Measurements from ENCODE around the gene SLC35G4. TPM values are rescaled to one million over a fixed set of nuclear protein-coding genes. Genes with fewer than 3 reads are reported as not detected.

The SLC35G4 gene
- polyA plus RNA-seq, 2 donors = not detected

GRCh38 chr18:11577271-11578112 is 31.9 kb upstream of the SLC35G4 start:
- Histone ChIP-seq H3K27me3 (ENCODE audit: control insufficient read depth in 1 of 2, insufficient read depth in 2 of 2, low read length in 2 of 2) (no peaks in the 10 kb centered on the region), H3K9me3 (ENCODE audit: control insufficient read depth in 2 of 2, insufficient read depth in 1 of 2, low read depth in 1 of 2, low read length in 1 of 2) (no peaks in the 10 kb centered on the region), H3K27ac (ENCODE audit: low read depth in 2 of 2, low read length in 1 of 2) (no peak overlapping the region), H3K36me3 (ENCODE audit: control insufficient read depth in 2 of 2, insufficient read depth in 2 of 2, low read length in 1 of 2) (no peaks in the 10 kb centered on the region), H3K4me3 (ENCODE audit: low read depth in 1 of 2, low read length in 2 of 2) (no peak overlapping the region), H3K4me1 (ENCODE audit: control insufficient read depth in 2 of 2, insufficient read depth in 2 of 2, low read length in 1 of 2) (no peaks in the 10 kb centered on the region)
- 58 to 60% methylated on average over 7 of the region's 7 CpGs for WGBS, 2 donors

DNA sequence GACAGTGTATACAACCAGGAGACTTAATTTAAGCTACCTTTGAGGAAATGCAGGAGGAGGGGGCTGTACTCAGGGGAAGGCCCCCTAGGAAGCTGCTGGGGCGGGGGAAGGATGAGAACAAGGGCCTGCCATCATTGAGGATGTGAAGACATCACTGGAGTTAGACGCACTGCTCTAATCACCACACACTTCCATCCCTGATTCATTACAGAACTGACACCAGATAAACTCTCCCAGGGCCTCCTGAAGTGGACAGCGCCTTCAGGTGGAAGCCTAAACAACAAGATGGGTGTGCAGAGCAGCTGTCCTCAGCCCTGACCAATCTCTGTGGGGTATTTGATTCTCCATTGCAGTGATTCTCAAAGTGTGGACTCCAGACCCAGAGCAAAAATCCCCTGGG is 30.6 kb upstream of the SLC35G4 start:
- H3K36me3 ChIP-seq (ENCODE audit: control insufficient read depth in 2 of 2, insufficient read depth in 2 of 2, low read length in 1 of 2) = no peaks in the 10 kb centered on the region
- H3K27me3 ChIP-seq (ENCODE audit: control insufficient read depth in 1 of 2, insufficient read depth in 2 of 2, low read length in 2 of 2) = no peaks in the 10 kb centered on the region
- no peaks in the 10 kb centered on the region for H3K4me1 ChIP-seq (ENCODE audit: control insufficient read depth in 2 of 2, insufficient read depth in 2 of 2, low read length in 1 of 2)
- no peak overlapping the region for H3K4me3 ChIP-seq (ENCODE audit: low read depth in 1 of 2, low read length in 2 of 2)
- H3K9me3 ChIP-seq (ENCODE audit: control insufficient read depth in 2 of 2, insufficient read depth in 1 of 2, low read depth in 1 of 2, low read length in 1 of 2) = no peaks in the 10 kb centered on the region
- WGBS, 2 donors = 74 to 80% methylated on average over 3 of the region's 3 CpGs
- H3K27ac ChIP-seq (ENCODE audit: low read depth in 2 of 2, low read length in 1 of 2) = no peak overlapping the region

- Histone ChIP-seq H3K4me1 (ENCODE audit: control insufficient read depth in 2 of 2, insufficient read depth in 2 of 2, low read length in 1 of 2) (no peaks in the 10 kb centered on the region), H3K4me3 (ENCODE audit: low read depth in 1 of 2, low read length in 2 of 2) (no peak overlapping the region), H3K27me3 (ENCODE audit: control insufficient read depth in 1 of 2, insufficient read depth in 2 of 2, low read length in 2 of 2) (no peaks in the 10 kb centered on the region), H3K27ac (ENCODE audit: low read depth in 2 of 2, low read length in 1 of 2) (no peak overlapping the region), H3K9me3 (ENCODE audit: control insufficient read depth in 2 of 2, insufficient read depth in 1 of 2, low read depth in 1 of 2, low read length in 1 of 2) (no peaks in the 10 kb centered on the region), H3K36me3 (ENCODE audit: control insufficient read depth in 2 of 2, insufficient read depth in 2 of 2, low read length in 1 of 2) (no peaks in the 10 kb centered on the region)
- WGBS, 2 donors = 91 to 95% methylated on average over 15 of the region's 15 CpGs
These were observed 29.5 kb upstream of the SLC35G4 start for GRCh38 chr18:11579916-11580315.

DNA sequence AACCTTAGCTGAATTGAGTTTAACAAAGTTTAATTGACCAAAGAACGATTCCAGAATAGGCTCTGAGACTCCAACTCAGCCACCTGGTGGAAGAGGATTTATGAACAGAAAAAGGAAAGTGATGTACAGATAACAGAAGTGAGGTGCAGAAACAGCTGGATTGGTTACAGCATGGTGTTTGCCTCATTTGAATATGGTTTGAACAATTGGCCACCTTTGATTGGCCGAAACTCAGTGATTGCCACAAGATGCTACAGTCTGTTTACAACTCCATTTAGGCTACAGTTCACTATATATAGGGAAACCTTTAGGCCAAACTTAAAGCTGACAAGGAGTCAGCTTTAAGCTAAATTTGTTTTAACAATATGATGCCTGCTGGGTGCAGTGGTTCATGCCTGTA is 28.1 kb upstream of the SLC35G4 start:
- H3K27ac ChIP-seq (ENCODE audit: low read depth in 2 of 2, low read length in 1 of 2) = no peak overlapping the region
- 67 to 79% methylated on average over 2 of the region's 2 CpGs for WGBS, 2 donors
- no peaks in the 10 kb centered on the region for H3K9me3 ChIP-seq (ENCODE audit: control insufficient read depth in 2 of 2, insufficient read depth in 1 of 2, low read depth in 1 of 2, low read length in 1 of 2)

GRCh38 chr18:11585596-11585995 is 23.8 kb upstream of the SLC35G4 start:
- Histone ChIP-seq H3K9me3 (ENCODE audit: control insufficient read depth in 2 of 2, insufficient read depth in 1 of 2, low read depth in 1 of 2, low read length in 1 of 2) (no peaks in the 10 kb centered on the region), H3K36me3 (ENCODE audit: control insufficient read depth in 2 of 2, insufficient read depth in 2 of 2, low read length in 1 of 2) (no peaks in the 10 kb centered on the region), H3K27ac (ENCODE audit: low read depth in 2 of 2, low read length in 1 of 2) (no peak overlapping the region), H3K27me3 (ENCODE audit: control insufficient read depth in 1 of 2, insufficient read depth in 2 of 2, low read length in 2 of 2) (no peaks in the 10 kb centered on the region), H3K4me3 (ENCODE audit: low read depth in 1 of 2, low read length in 2 of 2) (no peak overlapping the region), H3K4me1 (ENCODE audit: control insufficient read depth in 2 of 2, insufficient read depth in 2 of 2, low read length in 1 of 2) (no peaks in the 10 kb centered on the region)
- WGBS, 2 donors = 68 to 72% methylated on average over 7 of the region's 7 CpGs

More for the DNA sequence above, 28.1 kb upstream of the SLC35G4 start:
- Histone ChIP-seq H3K4me3 (ENCODE audit: low read depth in 1 of 2, low read length in 2 of 2) (no peak overlapping the region), H3K36me3 (ENCODE audit: control insufficient read depth in 2 of 2, insufficient read depth in 2 of 2, low read length in 1 of 2) (no peaks in the 10 kb centered on the region), H3K27me3 (ENCODE audit: control insufficient read depth in 1 of 2, insufficient read depth in 2 of 2, low read length in 2 of 2) (no peaks in the 10 kb centered on the region), H3K4me1 (ENCODE audit: control insufficient read depth in 2 of 2, insufficient read depth in 2 of 2, low read length in 1 of 2) (no peaks in the 10 kb centered on the region)

DNA sequence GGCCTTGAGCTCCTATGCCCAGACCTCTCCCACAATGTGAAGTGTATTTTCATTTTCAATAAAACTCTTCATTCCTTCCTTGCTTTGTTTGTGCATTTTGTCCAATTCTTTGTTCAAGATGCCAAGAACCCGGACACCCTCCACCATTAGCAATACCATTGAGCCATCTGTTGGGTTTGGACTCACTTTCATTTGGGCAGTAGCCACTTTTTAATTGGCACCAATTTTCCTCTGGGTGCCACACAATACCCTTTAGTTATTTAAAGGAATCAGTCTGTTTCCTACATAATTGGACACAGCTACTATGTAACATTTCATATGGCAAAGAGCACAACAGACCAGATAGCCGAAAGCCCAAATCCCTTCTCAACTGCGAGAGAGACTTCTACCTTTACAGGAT is 22.5 kb upstream of the SLC35G4 start:
- Histone ChIP-seq H3K36me3 (ENCODE audit: control insufficient read depth in 2 of 2, insufficient read depth in 2 of 2, low read length in 1 of 2) (no peaks in the 10 kb centered on the region), H3K4me3 (ENCODE audit: low read depth in 1 of 2, low read length in 2 of 2) (no peak overlapping the region), H3K4me1 (ENCODE audit: control insufficient read depth in 2 of 2, insufficient read depth in 2 of 2, low read length in 1 of 2) (no peaks in the 10 kb centered on the region), H3K9me3 (ENCODE audit: control insufficient read depth in 2 of 2, insufficient read depth in 1 of 2, low read depth in 1 of 2, low read length in 1 of 2) (no peaks in the 10 kb centered on the region), H3K27ac (ENCODE audit: low read depth in 2 of 2, low read length in 1 of 2) (no peak overlapping the region), H3K27me3 (ENCODE audit: control insufficient read depth in 1 of 2, insufficient read depth in 2 of 2, low read length in 2 of 2) (no peaks in the 10 kb centered on the region)
- WGBS, 2 donors = 85 to 87% methylated on average over 3 of the region's 3 CpGs

- no peaks in the 10 kb centered on the region for H3K36me3 ChIP-seq (ENCODE audit: control insufficient read depth in 2 of 2, insufficient read depth in 2 of 2, low read length in 1 of 2)
- H3K4me1 ChIP-seq (ENCODE audit: control insufficient read depth in 2 of 2, insufficient read depth in 2 of 2, low read length in 1 of 2) = no peaks in the 10 kb centered on the region
- H3K27me3 ChIP-seq (ENCODE audit: control insufficient read depth in 1 of 2, insufficient read depth in 2 of 2, low read length in 2 of 2) = no peaks in the 10 kb centered on the region
- H3K27ac ChIP-seq (ENCODE audit: low read depth in 2 of 2, low read length in 1 of 2) = no peak overlapping the region
- WGBS, 2 donors = 73 to 80% methylated on average over 2 of the region's 2 CpGs
- no peaks in the 10 kb centered on the region for H3K9me3 ChIP-seq (ENCODE audit: control insufficient read depth in 2 of 2, insufficient read depth in 1 of 2, low read depth in 1 of 2, low read length in 1 of 2)
- H3K4me3 ChIP-seq (ENCODE audit: low read depth in 1 of 2, low read length in 2 of 2) = no peak overlapping the region
These were observed 22.0 kb upstream of the SLC35G4 start for GRCh38 chr18:11587432-11587831.

DNA sequence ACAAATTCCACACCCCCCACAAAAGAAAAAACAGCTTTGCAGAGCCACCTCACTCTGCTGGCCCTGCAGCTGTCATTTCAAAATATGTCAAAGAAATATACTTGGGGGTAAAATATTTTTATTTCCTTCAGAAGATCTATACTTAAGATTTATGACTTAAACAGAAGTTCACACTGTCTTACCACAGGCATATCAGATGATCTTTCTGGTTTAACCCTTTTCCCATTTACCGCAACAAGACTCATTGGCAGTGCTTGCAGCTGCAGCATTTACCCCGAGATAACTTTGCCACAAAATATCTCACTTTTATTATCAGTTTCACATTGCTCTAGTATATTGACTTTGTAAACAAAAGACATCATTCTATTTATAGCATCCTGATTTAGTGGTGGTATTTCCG is 21.6 kb upstream of the SLC35G4 start:
- 46 to 59% methylated on average over 3 of the region's 3 CpGs for WGBS, 2 donors
- Histone ChIP-seq H3K4me3 (ENCODE audit: low read depth in 1 of 2, low read length in 2 of 2) (no peak overlapping the region), H3K4me1 (ENCODE audit: control insufficient read depth in 2 of 2, insufficient read depth in 2 of 2, low read length in 1 of 2) (no peaks in the 10 kb centered on the region), H3K27me3 (ENCODE audit: control insufficient read depth in 1 of 2, insufficient read depth in 2 of 2, low read length in 2 of 2) (no peaks in the 10 kb centered on the region), H3K36me3 (ENCODE audit: control insufficient read depth in 2 of 2, insufficient read depth in 2 of 2, low read length in 1 of 2) (no peaks in the 10 kb centered on the region), H3K9me3 (ENCODE audit: control insufficient read depth in 2 of 2, insufficient read depth in 1 of 2, low read depth in 1 of 2, low read length in 1 of 2) (no peaks in the 10 kb centered on the region), H3K27ac (ENCODE audit: low read depth in 2 of 2, low read length in 1 of 2) (no peak overlapping the region)

DNA sequence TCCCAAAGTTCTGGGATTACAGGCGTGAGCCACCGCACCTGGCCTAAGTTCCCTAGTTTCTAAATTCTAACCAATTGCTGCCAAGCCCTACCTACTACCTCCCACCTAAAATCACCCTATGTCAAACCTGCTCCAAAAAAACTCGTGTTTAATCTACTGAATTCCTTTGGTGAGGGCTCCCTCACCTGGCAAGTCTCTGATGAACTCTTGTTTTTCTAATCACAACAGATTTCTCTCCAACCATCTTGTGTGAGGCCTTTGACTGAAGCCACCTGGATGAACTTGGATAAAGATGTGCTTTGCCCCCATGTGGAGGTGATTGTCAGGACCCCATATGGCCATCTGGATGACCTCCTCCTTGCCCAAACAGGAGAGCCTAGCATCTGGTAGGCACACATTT is 17.4 kb upstream of the SLC35G4 start:
- H3K9me3 ChIP-seq (ENCODE audit: control insufficient read depth in 2 of 2, insufficient read depth in 1 of 2, low read depth in 1 of 2, low read length in 1 of 2) = no peaks in the 10 kb centered on the region
- WGBS, 2 donors = 78 to 80% methylated on average over 3 of the region's 3 CpGs
- H3K36me3 ChIP-seq (ENCODE audit: control insufficient read depth in 2 of 2, insufficient read depth in 2 of 2, low read length in 1 of 2) = no peaks in the 10 kb centered on the region
- H3K4me1 ChIP-seq (ENCODE audit: control insufficient read depth in 2 of 2, insufficient read depth in 2 of 2, low read length in 1 of 2) = no peaks in the 10 kb centered on the region
- H3K27me3 ChIP-seq (ENCODE audit: control insufficient read depth in 1 of 2, insufficient read depth in 2 of 2, low read length in 2 of 2) = no peaks in the 10 kb centered on the region
- H3K4me3 ChIP-seq (ENCODE audit: low read depth in 1 of 2, low read length in 2 of 2) = no peak overlapping the region
- no peak overlapping the region for H3K27ac ChIP-seq (ENCODE audit: low read depth in 2 of 2, low read length in 1 of 2)

GRCh38 chr18:11600321-11600720 is 9.1 kb upstream of the SLC35G4 start:
- Histone ChIP-seq H3K4me1 (ENCODE audit: control insufficient read depth in 2 of 2, insufficient read depth in 2 of 2, low read length in 1 of 2) (no peaks in the 10 kb centered on the region), H3K36me3 (ENCODE audit: control insufficient read depth in 2 of 2, insufficient read depth in 2 of 2, low read length in 1 of 2) (no peaks in the 10 kb centered on the region), H3K9me3 (ENCODE audit: control insufficient read depth in 2 of 2, insufficient read depth in 1 of 2, low read depth in 1 of 2, low read length in 1 of 2) (no peaks in the 10 kb centered on the region), H3K4me3 (ENCODE audit: low read depth in 1 of 2, low read length in 2 of 2) (no peak overlapping the region), H3K27ac (ENCODE audit: low read depth in 2 of 2, low read length in 1 of 2) (no peak overlapping the region), H3K27me3 (ENCODE audit: control insufficient read depth in 1 of 2, insufficient read depth in 2 of 2, low read length in 2 of 2) (no peaks in the 10 kb centered on the region)
- 64 to 72% methylated on average over 3 of the region's 3 CpGs for WGBS, 2 donors

Data from esophagus (tissue), 2 donors.